HL-60 (cell line): ENCODE results near the gene MBD5.

Experiments used
- DNase-seq, 2 experiments: peaks; one replicate each; pipeline ENCODE4 v3.0.0-alpha.2; 2010 to 2020; ENCODE audit warnings: low read depth in 1 of 2, low spot score in 1 of 2
- H3K27ac ChIP-seq: fragments of 250-450 bp; sonication (Bioruptor Pico); replicated peaks from 2 replicates; pipeline ENCODE4 v1.5.1; 2020; ENCODE audit warnings: mild to moderate bottlenecking, moderate library complexity
- H3K27me3 ChIP-seq: fragments of 250-450 bp; sonication (Bioruptor Pico); 2 replicates; pipeline ENCODE4 v1.5.1; 2021; ENCODE audit warnings: mild to moderate bottlenecking, moderate library complexity; ENCODE audit not compliant: insufficient read depth, poor library complexity, severe bottlenecking
- H3K4me3 ChIP-seq: replicated peaks from 2 replicates; pipeline ENCODE4 v1.5.1; 2011; ENCODE audit warnings: mild to moderate bottlenecking, control low read depth, low read length; ENCODE audit not compliant: insufficient read depth
- CTCF ChIP-seq: IDR thresholded peaks from one replicate; pipeline ENCODE4 v1.5.1; 2011; ENCODE audit warnings: low read length, control low read depth, inconsistent platforms; ENCODE audit not compliant: insufficient read depth
- GABPA ChIP-seq: IDR thresholded peaks from 2 replicates; pipeline ENCODE4 v1.6.1; 2012; ENCODE audit warnings: low read depth
- POLR2AphosphoS5 ChIP-seq: IDR thresholded peaks from 2 replicates; pipeline ENCODE4 v1.6.1; 2012; ENCODE audit warnings: low read depth
- REST ChIP-seq: IDR thresholded peaks from 2 replicates; pipeline ENCODE4 v1.6.1; 2012; ENCODE audit warnings: low read depth; ENCODE audit not compliant: insufficient replicate concordance
- SPI1 ChIP-seq: IDR thresholded peaks from 2 replicates; pipeline ENCODE4 v1.6.1; 2012; ENCODE audit warnings: low read depth, mild to moderate bottlenecking, borderline replicate concordance

The MBD5 gene

GRCh38 chr2:148244593-148245292 is 223.9 kb downstream of the MBD5 start:
- no peak overlapping the region for H3K27ac ChIP-seq
- DNase-seq, result no peak
- TF ChIP-seq CTCF (no peak), GABPA (no peak), POLR2AphosphoS5 (no peak), SPI1 (no peak), REST (no peak)

GRCh38 chr2:148251993-148252392 is 231.1 kb downstream of the MBD5 start:
- TF ChIP-seq SPI1 (no peak), GABPA (no peak), CTCF (no peak), REST (no peak), POLR2AphosphoS5 (no peak)
- no peak for DNase-seq
- Histone ChIP-seq H3K4me3 (no peak overlapping the region), H3K27ac (no peak overlapping the region), H3K27me3 (no peaks in the 10 kb centered on the region)

More at GRCh38 chr2:148244593-148245292, 223.9 kb downstream of the MBD5 start:
- no peak overlapping the region for H3K4me3 ChIP-seq
- no peaks in the 10 kb centered on the region for H3K27me3 ChIP-seq

- DNase-seq, result no peak
- TF ChIP-seq SPI1, result no peak
- H3K27me3 ChIP-seq, result no peaks in the 10 kb centered on the region
- H3K4me3 ChIP-seq, result no peak overlapping the region
- H3K27ac ChIP-seq, result no peak overlapping the region
Observed at GRCh38 chr2:148252646-148253045, 231.8 kb downstream of the MBD5 start.

GRCh38 chr2:148253685-148254084 is 232.8 kb downstream of the MBD5 start:
- Histone ChIP-seq H3K27ac (no peak overlapping the region), H3K4me3 (no peak overlapping the region), H3K27me3 (no peaks in the 10 kb centered on the region)
- DNase-seq, result no peak
- TF ChIP-seq POLR2AphosphoS5, result no peak
- no peak for TF ChIP-seq CTCF
- no peak for TF ChIP-seq SPI1
- no peak for TF ChIP-seq REST
- TF ChIP-seq GABPA, result no peak
